MM.1S (cell line): ENCODE measurements around the gene TMEM168.

Experiments
- EZH2 ChIP-seq: fragments of 300-600 bp; sonication (generic); optimal IDR thresholded peaks from 2 replicates; pipeline ENCODE3; 2017; ENCODE audit warnings: low read depth, mild to moderate bottlenecking, antibody characterized with exemption, low read length, mixed read lengths
- EZH2phosphoT487 ChIP-seq: fragments of 300-600 bp; sonication (generic); IDR thresholded peaks from 2 replicates; pipeline ENCODE4 v1.6.1; 2018; ENCODE audit warnings: antibody characterized with exemption, low read length
- TF ChIP-seq, protein P1 (sequence below): fragments of 300-600 bp; sonication (generic); IDR thresholded peaks from 2 replicates; pipeline ENCODE4 v1.5.1; 2016; ENCODE audit warnings: antibody characterized with exemption, low read length, mixed read lengths

DNA sequence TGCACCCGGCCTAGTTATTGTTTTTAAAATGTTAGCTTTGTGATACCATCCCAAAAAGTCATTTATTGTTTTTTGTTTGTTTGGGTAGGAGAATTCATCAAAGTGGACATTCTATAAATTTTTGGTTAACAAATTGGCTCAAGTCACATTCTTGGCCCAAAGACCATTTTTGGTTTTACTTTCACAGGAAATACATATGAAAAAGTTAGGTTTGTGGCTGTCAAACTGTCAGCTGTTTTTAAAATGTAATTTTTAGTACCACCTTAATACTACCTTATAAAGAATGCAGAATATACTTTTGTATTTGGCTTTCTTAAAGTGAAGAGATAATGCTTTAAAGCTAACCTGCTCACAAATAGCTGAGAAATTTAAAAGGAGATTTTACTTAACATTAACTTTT, 25.1 kb downstream of the TMEM168 start:
- TF ChIP-seq, protein P1, sequence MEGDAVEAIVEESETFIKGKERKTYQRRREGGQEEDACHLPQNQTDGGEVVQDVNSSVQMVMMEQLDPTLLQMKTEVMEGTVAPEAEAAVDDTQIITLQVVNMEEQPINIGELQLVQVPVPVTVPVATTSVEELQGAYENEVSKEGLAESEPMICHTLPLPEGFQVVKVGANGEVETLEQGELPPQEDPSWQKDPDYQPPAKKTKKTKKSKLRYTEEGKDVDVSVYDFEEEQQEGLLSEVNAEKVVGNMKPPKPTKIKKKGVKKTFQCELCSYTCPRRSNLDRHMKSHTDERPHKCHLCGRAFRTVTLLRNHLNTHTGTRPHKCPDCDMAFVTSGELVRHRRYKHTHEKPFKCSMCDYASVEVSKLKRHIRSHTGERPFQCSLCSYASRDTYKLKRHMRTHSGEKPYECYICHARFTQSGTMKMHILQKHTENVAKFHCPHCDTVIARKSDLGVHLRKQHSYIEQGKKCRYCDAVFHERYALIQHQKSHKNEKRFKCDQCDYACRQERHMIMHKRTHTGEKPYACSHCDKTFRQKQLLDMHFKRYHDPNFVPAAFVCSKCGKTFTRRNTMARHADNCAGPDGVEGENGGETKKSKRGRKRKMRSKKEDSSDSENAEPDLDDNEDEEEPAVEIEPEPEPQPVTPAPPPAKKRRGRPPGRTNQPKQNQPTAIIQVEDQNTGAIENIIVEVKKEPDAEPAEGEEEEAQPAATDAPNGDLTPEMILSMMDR: no peak
- TF ChIP-seq EZH2: no peak
- TF ChIP-seq EZH2phosphoT487: no peak
